ENCODE results near the gene RAB11FIP5. TPM values are rescaled to one million over a fixed set of nuclear protein-coding genes. Genes with fewer than 3 reads are reported as not detected.

The RAB11FIP5 gene
- total and polyA plus RNA-seq, 9 of the 15 experiments (the other 6 are each of a cell fraction or from before 2014, with no cell fraction given) = 1.7 to 14.4 (median 6.4) TPM

DNA sequence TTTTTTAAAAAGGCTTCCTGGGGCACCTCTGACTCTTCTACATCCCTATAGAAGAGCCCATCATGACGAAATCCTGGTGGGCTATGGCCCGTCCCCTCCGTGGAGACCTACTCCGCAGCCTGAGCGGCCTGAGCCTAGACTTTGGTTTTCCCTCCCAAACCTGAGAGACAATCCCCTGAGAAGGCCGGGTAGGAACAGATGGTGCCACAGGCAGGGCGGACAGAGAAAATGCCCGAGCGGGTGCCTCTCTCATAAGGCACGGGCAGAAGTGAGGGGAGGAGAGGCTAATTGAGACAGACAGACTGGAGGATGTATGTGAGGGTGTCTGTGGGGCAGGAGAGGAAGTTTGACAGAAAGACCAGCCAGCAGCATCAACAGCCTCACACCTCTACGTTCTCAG lies 21.1 kb downstream of the RAB11FIP5 start:
- H2AFZ ChIP-seq (ENCODE audit: low read depth, low read length) = no peak overlapping the region
- in situ Hi-C loops (cut with MboI) (loop anchor here (5.0 kb wide), 1 partner anchor 66 kb away; no protein-coding TSS in a partner anchor), intact Hi-C loops (cut with micrococcal nuclease) (no loop called here)
- BruUV-seq (replicated peaks) = no TSS peak
- POLR2A ChIA-PET = interaction anchor here (0.7 to 1.5 kb wide), 3 partner anchors 9 to 123 kb away, joined by 3 to 4 read pairs (median 4); no protein-coding TSS in a partner anchor
- peaks cover 6% of the 10 kb centered on the region; the same call in 1 of the 3 replicates for H3K36me3 ChIP-seq (ENCODE audit: control insufficient read depth, insufficient read depth, low read length)
- no peak overlapping the region for H3K27ac ChIP-seq (ENCODE audit: extremely low read depth, low read depth, low read length)
- H3K9me3 ChIP-seq (replicated peaks; ENCODE audit: control insufficient read depth, insufficient read depth, low read depth, low read length) = no peaks in the 10 kb centered on the region
- H3K4me2 ChIP-seq (ENCODE audit: insufficient read depth, low read length) = no peak overlapping the region
- no peak for ATAC-seq
- H3K4me3 ChIP-seq = no peak overlapping the region
- peaks cover 0 to 4% of the 10 kb centered on the region in 2 experiments; a peak in 3 of 5 replicates for H3K4me1 ChIP-seq (replicated peaks in 1 of 2; ENCODE audit: control insufficient read depth in 2 of 2, insufficient read depth in 2 of 2, low read length in 2 of 2)
- WGBS (ENCODE audit: insufficient coverage, low coverage, missing lambda C conversion rate) = 73% methylated on average over 11 of the region's 11 CpGs
- H3K9ac ChIP-seq (ENCODE audit: insufficient read depth in 1 of 2, low read depth in 2 of 2, low read length in 2 of 2) = no peak overlapping the region
- DNase-seq (ENCODE audit: extremely low read depth in 1 of 4, low spot score in 3 of 4) = no peak
- no peaks in the 10 kb centered on the region for H3K9me1 ChIP-seq (ENCODE audit: control insufficient read depth, insufficient read depth, low read length)
- peaks cover 34% of the 10 kb centered on the region for H4K20me1 ChIP-seq (replicated peaks; ENCODE audit: control insufficient read depth, insufficient read depth, low read length)
- TF ChIP-seq XRCC5 (IDR thresholded peaks at IDR 0.05; ENCODE audit: low read depth, low read length) (no peak), JUN (IDR thresholded peaks at IDR 0.05; ENCODE audit: borderline replicate concordance, low read depth, low read length) (no peak), JUN (CRISPR knock-in tag; IDR thresholded peaks at IDR 0.05; ENCODE audit: borderline replicate concordance) (no peak), TFAM (CRISPR knock-in tag; conservative IDR thresholded peaks at IDR 0.05) (no peak), KLF10 (CRISPR knock-in tag; IDR thresholded peaks at IDR 0.05) (no peak), PRMT5 (CRISPR knock-in tag; IDR thresholded peaks at IDR 0.05) (no peak), CEBPG (CRISPR knock-in tag; IDR thresholded peaks at IDR 0.05) (no peak), CEBPG (tag; conservative IDR thresholded peaks at IDR 0.05 in 1 of 2, IDR thresholded peaks at IDR 0.05 in 1 of 2) (no peak), ZNF23 (CRISPR knock-in tag; IDR thresholded peaks at IDR 0.05) (no peak), HOXB6 (CRISPR knock-in tag; IDR thresholded peaks at IDR 0.05; ENCODE audit: borderline replicate concordance) (no peak), ZKSCAN8 (CRISPR knock-in tag; IDR thresholded peaks at IDR 0.05) (no peak), ZNF586 (CRISPR knock-in tag; conservative IDR thresholded peaks at IDR 0.05) (no peak)
- TF ChIP-seq, protein P1, sequence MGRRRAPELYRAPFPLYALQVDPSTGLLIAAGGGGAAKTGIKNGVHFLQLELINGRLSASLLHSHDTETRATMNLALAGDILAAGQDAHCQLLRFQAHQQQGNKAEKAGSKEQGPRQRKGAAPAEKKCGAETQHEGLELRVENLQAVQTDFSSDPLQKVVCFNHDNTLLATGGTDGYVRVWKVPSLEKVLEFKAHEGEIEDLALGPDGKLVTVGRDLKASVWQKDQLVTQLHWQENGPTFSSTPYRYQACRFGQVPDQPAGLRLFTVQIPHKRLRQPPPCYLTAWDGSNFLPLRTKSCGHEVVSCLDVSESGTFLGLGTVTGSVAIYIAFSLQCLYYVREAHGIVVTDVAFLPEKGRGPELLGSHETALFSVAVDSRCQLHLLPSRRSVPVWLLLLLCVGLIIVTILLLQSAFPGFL (CRISPR knock-in tag; IDR thresholded peaks at IDR 0.05) = no peak
- H3K79me2 ChIP-seq (ENCODE audit: control insufficient read depth, insufficient read depth, low read length) = no peaks in the 10 kb centered on the region
- FAIRE-seq = no peak
- CTCF ChIA-PET (ENCODE audit: low intra/inter-chr PET ratio) = no interaction called here
- no peaks in the 10 kb centered on the region for H3K27me3 ChIP-seq (ENCODE audit: control insufficient read depth in 2 of 2, insufficient read depth in 2 of 2, low read length in 2 of 2)
